Endodermal cell (in vitro differentiated cells): ENCODE measurements around the gene CLMN. TPM values are rescaled to one million over a fixed set of nuclear protein-coding genes. Genes with fewer than 3 reads are reported as not detected.
A peak's percentile ranks its signal among the peaks of the same experiment; 100 is the strongest.

Experiments
- DNase-seq: peaks from one replicate; pipeline ENCODE4 v3.0.0-alpha.2; 2017
- H3K27ac ChIP-seq: 2 replicates; pipeline ENCODE4 v1.5.1; 2013; ENCODE audit warnings: mild to moderate bottlenecking, low read depth, low read length, moderate library complexity
- H3K27me3 ChIP-seq: 2 replicates; pipeline ENCODE4 v1.6.1; 2013; ENCODE audit warnings: mild to moderate bottlenecking, low read length, moderate library complexity; ENCODE audit not compliant: insufficient read depth, control insufficient read depth, poor library complexity, severe bottlenecking
- H3K36me3 ChIP-seq: 2 replicates; pipeline ENCODE4 v1.7.0; 2013; ENCODE audit warnings: mild to moderate bottlenecking, low read length, moderate library complexity; ENCODE audit not compliant: control insufficient read depth, insufficient read depth
- H3K4me1 ChIP-seq: one replicate; pipeline ENCODE4 v1.7.0; 2013; ENCODE audit warnings: low read length; ENCODE audit not compliant: control insufficient read depth, insufficient read depth
- H3K4me3 ChIP-seq: 2 replicates; pipeline ENCODE4 v1.5.1; 2013; ENCODE audit warnings: mild to moderate bottlenecking, low read length, moderate library complexity
- H3K9ac ChIP-seq: 2 replicates; pipeline ENCODE4 v1.6.1; 2013; ENCODE audit warnings: mild to moderate bottlenecking, low read length, moderate library complexity; ENCODE audit not compliant: poor library complexity, severe bottlenecking; ENCODE audit errors: extremely low read depth
- H3K9me3 ChIP-seq: 2 replicates; pipeline ENCODE4 v1.6.1; 2013; ENCODE audit warnings: mild to moderate bottlenecking, low read length, moderate library complexity; ENCODE audit not compliant: control insufficient read depth
- H3K27ac Mint-ChIP-seq: 2 replicates; pipeline ENCODE4 v1.8.0; 2020; ENCODE audit warnings: mixed read lengths
- H3K27me3 Mint-ChIP-seq: 2 replicates; pipeline ENCODE4 v1.8.0; 2021; ENCODE audit warnings: mild to moderate bottlenecking, mixed read lengths; ENCODE audit not compliant: insufficient read depth
- H3K36me3 Mint-ChIP-seq: 2 replicates; pipeline ENCODE4 v1.8.0; 2020; ENCODE audit warnings: low read depth, mixed read lengths
- H3K4me1 Mint-ChIP-seq: 2 replicates; pipeline ENCODE4 v1.8.0; 2020; ENCODE audit warnings: mixed read lengths
- H3K4me3 Mint-ChIP-seq: 2 replicates; pipeline ENCODE4 v1.8.0; 2020; ENCODE audit warnings: mild to moderate bottlenecking, moderate library complexity, mixed read lengths
- H3K9me3 Mint-ChIP-seq: 2 replicates; pipeline ENCODE4 v1.8.0; 2020; ENCODE audit warnings: mild to moderate bottlenecking, mixed read lengths
- WGBS, 2 experiments: methylation state at CpG; one replicate each; pipeline versions ENCODE4 v1.1.5 to v1.1.7; 2013; ENCODE audit warnings: missing lambda C conversion rate in 2 of 2, mixed read lengths in 1 of 2; ENCODE audit not compliant: insufficient coverage in 1 of 2, insufficient read length in 1 of 2; 5-methylcytosine and 5-hydroxymethylcytosine counted together
- total RNA-seq, 2 donors: library from RNA; stranded (reverse); fragmentation: NEBNext Ultra II Directional in 1 of 2; extraction: Animal tissue kit (Norgen Biotek cat#: 25700) in 1 of 2; gene quantifications; 2 replicates in 1 of 2; 3 replicates in 1 of 2; pipeline ENCODE4 v1.2.1, GENCODE V29; 2021
- TF ChIP-seq, protein P1 (sequence below): fragments of 200-600 bp; sonication (generic); conservative IDR thresholded peaks from 2 replicates; pipeline ENCODE4 v1.5.0; 2021; ENCODE audit warnings: antibody characterized with exemption, mild to moderate bottlenecking

The CLMN gene
- total RNA-seq, 2 donors from 2014 or later = 9.5 to 11.7 TPM

GRCh38 chr14:95361373-95362137 is 41.8 kb upstream of the CLMN start:
- Histone ChIP-seq H3K4me1 (peaks cover 3% of the 10 kb centered on the region), H3K4me3 (peak overlapping the region; percentile 41)
- peaks cover 21% of the 10 kb centered on the region for H3K27me3 Mint-ChIP-seq

GRCh38 chr14:95360828-95361227 is 41.1 kb upstream of the CLMN start:
- WGBS, 2 experiments = 85 to 89% methylated on average over 6 to 9 of the region's 9 CpGs
- no peaks in the 10 kb centered on the region for H3K36me3 ChIP-seq
- H3K27ac ChIP-seq = no peak overlapping the region
- Mint-ChIP-seq H3K4me3 (no peak overlapping the region), H3K27me3 (peaks cover 19% of the 10 kb centered on the region), H3K9me3 (no peaks in the 10 kb centered on the region), H3K36me3 (no peaks in the 10 kb centered on the region), H3K4me1 (peaks cover 19% of the 10 kb centered on the region), H3K27ac (no peak overlapping the region)
- H3K27me3 ChIP-seq = no peaks in the 10 kb centered on the region
- peak; percentile 77 for DNase-seq
- H3K9me3 ChIP-seq = no peaks in the 10 kb centered on the region
- H3K4me1 ChIP-seq = peaks cover 3% of the 10 kb centered on the region
- no peak overlapping the region for H3K4me3 ChIP-seq
- H3K9ac ChIP-seq = no peak overlapping the region
- TF ChIP-seq, protein P1, sequence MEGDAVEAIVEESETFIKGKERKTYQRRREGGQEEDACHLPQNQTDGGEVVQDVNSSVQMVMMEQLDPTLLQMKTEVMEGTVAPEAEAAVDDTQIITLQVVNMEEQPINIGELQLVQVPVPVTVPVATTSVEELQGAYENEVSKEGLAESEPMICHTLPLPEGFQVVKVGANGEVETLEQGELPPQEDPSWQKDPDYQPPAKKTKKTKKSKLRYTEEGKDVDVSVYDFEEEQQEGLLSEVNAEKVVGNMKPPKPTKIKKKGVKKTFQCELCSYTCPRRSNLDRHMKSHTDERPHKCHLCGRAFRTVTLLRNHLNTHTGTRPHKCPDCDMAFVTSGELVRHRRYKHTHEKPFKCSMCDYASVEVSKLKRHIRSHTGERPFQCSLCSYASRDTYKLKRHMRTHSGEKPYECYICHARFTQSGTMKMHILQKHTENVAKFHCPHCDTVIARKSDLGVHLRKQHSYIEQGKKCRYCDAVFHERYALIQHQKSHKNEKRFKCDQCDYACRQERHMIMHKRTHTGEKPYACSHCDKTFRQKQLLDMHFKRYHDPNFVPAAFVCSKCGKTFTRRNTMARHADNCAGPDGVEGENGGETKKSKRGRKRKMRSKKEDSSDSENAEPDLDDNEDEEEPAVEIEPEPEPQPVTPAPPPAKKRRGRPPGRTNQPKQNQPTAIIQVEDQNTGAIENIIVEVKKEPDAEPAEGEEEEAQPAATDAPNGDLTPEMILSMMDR = peak; percentile 3

More at GRCh38 chr14:95361373-95362137, 41.8 kb upstream of the CLMN start:
- no peaks in the 10 kb centered on the region for H3K36me3 Mint-ChIP-seq
- 34 to 43% methylated on average over 14 to 19 of the region's 19 CpGs for WGBS, 2 experiments
- peak; percentile 94 for DNase-seq
- Histone ChIP-seq H3K9me3 (no peaks in the 10 kb centered on the region), H3K27me3 (no peaks in the 10 kb centered on the region), H3K27ac (no peak overlapping the region), H3K9ac (no peak overlapping the region), H3K36me3 (no peaks in the 10 kb centered on the region)
- H3K4me3 Mint-ChIP-seq = peak overlapping the region; percentile 49
- peaks cover 19% of the 10 kb centered on the region for H3K4me1 Mint-ChIP-seq
- TF ChIP-seq, protein P1 = peak; percentile 96
- H3K9me3 Mint-ChIP-seq = no peaks in the 10 kb centered on the region
- peak overlapping the region; percentile 82 for H3K27ac Mint-ChIP-seq

GRCh38 chr14:95359994-95360826 is 40.5 kb upstream of the CLMN start:
- Histone ChIP-seq H3K36me3 (no peaks in the 10 kb centered on the region), H3K4me1 (peaks cover 3% of the 10 kb centered on the region), H3K27ac (no peak overlapping the region), H3K9me3 (no peaks in the 10 kb centered on the region), H3K4me3 (no peak overlapping the region), H3K9ac (no peak overlapping the region), H3K27me3 (no peaks in the 10 kb centered on the region)
- H3K9me3 Mint-ChIP-seq = no peaks in the 10 kb centered on the region
- peaks cover 19% of the 10 kb centered on the region for H3K4me1 Mint-ChIP-seq
- peaks cover 18% of the 10 kb centered on the region for H3K27me3 Mint-ChIP-seq
- WGBS, 2 experiments = 80 to 82% methylated on average over 31 to 47 of the region's 47 CpGs
- DNase-seq = peak; percentile 83
- TF ChIP-seq, protein P1 = peak; percentile 39
- no peak overlapping the region for H3K27ac Mint-ChIP-seq
- no peak overlapping the region for H3K4me3 Mint-ChIP-seq
- H3K36me3 Mint-ChIP-seq = no peaks in the 10 kb centered on the region
